Sigmoid colon (tissue), 7 donors: Measurements from ENCODE around the gene DDX17. TPM values are rescaled to one million over a fixed set of nuclear protein-coding genes. Genes with fewer than 3 reads are reported as not detected.

ENCODE experiments used
- DNase-seq: peaks from one replicate; pipeline ENCODE4 v3.0.0-alpha.2; 2019
- H3K27ac ChIP-seq, 4 donors: fragments of 200-600 bp; sonication (generic); one replicate each; pipeline ENCODE4 v1.5.1; 2016 to 2019; ENCODE audit warnings: mild to moderate bottlenecking in 1 of 4
- H3K27me3 ChIP-seq, 3 donors: fragments of 200-600 bp; sonication (generic); one replicate each; pipeline ENCODE4 v1.5.1; 2019; ENCODE audit warnings: mild to moderate bottlenecking in 1 of 3
- H3K36me3 ChIP-seq, 4 donors: fragments of 200-600 bp; sonication (generic); one replicate each; pipeline ENCODE4 v1.5.1; 2016 to 2019
- H3K4me1 ChIP-seq, 4 donors: fragments of 200-600 bp; sonication (generic); one replicate each; pipeline ENCODE4 v1.5.1; 2017 to 2019
- H3K4me3 ChIP-seq, 4 donors: fragments of 200-600 bp; sonication (generic); one replicate each; pipeline ENCODE4 v1.5.1; 2017 to 2019; ENCODE audit warnings: mild to moderate bottlenecking in 2 of 4, moderate library complexity in 1 of 4
- H3K9me3 ChIP-seq, 4 donors: fragments of 200-600 bp in 3 of 4; sonication (generic) in 3 of 4; one replicate each; pipeline versions ENCODE4 v1.5.1 to v1.6.1; 2013 to 2019
- POLR2AphosphoS5 ChIP-seq, 4 donors: sonication (generic); formaldehyde crosslinking; IDR thresholded peaks; one replicate each; pipeline ENCODE4 v1.6.1; 2017; ENCODE audit warnings: antibody characterized with exemption in 4 of 4
- WGBS, 2 donors: extraction: QIAGEN DNeasy Blood & Tissue Kit; methylation state at CpG; one replicate each; pipeline ENCODE4 v1.1.7; 2013; 5-methylcytosine and 5-hydroxymethylcytosine counted together
- intact Hi-C: fragments of 100-400 bp; cut with DNase I; formaldehyde crosslinking; loops from one replicate; pipeline ENCODE4 v1.15.1; 2023
- polyA plus RNA-seq, 3 donors: library from polyadenylated mRNA; stranded (reverse); fragments of 200-250 nt; gene quantifications; one replicate each; pipeline ENCODE4 v1.2.3, GENCODE V29; 2013
- total RNA-seq, 4 donors: library from RNA; depleted of rRNA; stranded (reverse); fragments of >200 nt; gene quantifications; one replicate each; pipeline ENCODE4 v1.1.0, GENCODE V29; 2016
- TF ChIP-seq, protein P1 (sequence below), 4 experiments: fragments of 450-650 bp in 3 of 4; fragments of 200-600 bp in 1 of 4; IDR thresholded peaks; one replicate each; pipeline ENCODE4 v1.5.1; 2016 to 2019; ENCODE audit warnings: antibody characterized with exemption in 4 of 4, mild to moderate bottlenecking in 3 of 4, moderate library complexity in 2 of 4
- donor health status: healthy with polysubstance abuse.
- donor health status: Bipolar disorder and iron deficiency.
- donor health status: healthy.

DDX17 gene
- total and polyA plus RNA-seq, 7 donors = 54.7 to 630 (median 504) TPM

DNA sequence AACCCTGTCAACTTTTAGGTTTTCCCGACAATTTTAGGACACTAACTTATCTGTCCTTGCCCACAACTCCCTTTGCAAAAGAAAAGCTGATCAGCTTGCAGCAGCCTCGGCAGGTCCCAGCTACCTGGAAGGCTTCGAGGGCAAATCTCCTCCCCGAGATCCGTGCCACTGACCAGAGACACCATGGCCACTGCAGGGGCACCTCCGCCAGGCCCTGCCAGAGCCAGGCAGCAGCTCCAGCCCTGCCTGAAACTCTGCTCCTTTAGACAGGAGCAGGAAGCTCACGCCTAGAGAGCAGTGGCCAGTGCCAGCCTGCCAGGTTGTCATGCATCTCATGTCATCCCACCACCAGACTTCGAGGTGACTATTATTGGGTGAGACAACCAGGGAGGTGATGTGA is 72.2 kb downstream of the DDX17 start:
- TF ChIP-seq, protein P1, sequence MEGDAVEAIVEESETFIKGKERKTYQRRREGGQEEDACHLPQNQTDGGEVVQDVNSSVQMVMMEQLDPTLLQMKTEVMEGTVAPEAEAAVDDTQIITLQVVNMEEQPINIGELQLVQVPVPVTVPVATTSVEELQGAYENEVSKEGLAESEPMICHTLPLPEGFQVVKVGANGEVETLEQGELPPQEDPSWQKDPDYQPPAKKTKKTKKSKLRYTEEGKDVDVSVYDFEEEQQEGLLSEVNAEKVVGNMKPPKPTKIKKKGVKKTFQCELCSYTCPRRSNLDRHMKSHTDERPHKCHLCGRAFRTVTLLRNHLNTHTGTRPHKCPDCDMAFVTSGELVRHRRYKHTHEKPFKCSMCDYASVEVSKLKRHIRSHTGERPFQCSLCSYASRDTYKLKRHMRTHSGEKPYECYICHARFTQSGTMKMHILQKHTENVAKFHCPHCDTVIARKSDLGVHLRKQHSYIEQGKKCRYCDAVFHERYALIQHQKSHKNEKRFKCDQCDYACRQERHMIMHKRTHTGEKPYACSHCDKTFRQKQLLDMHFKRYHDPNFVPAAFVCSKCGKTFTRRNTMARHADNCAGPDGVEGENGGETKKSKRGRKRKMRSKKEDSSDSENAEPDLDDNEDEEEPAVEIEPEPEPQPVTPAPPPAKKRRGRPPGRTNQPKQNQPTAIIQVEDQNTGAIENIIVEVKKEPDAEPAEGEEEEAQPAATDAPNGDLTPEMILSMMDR (IDR thresholded peaks at IDR 0.05) = no peak
- TF ChIP-seq POLR2AphosphoS5 (IDR thresholded peaks at IDR 0.05) = no peak
- 64 to 87% methylated on average over 8 of the region's 8 CpGs for WGBS, 2 donors
- Histone ChIP-seq H3K36me3 (no peaks in the 10 kb centered on the region), H3K9me3 (no peaks in the 10 kb centered on the region), H3K27ac (no peak overlapping the region), H3K27me3 (no peaks in the 10 kb centered on the region), H3K4me1 (no peaks in the 10 kb centered on the region), H3K4me3 (no peak overlapping the region)
- intact Hi-C loops = loop anchor here (5.0 kb wide), 1 partner anchor 108 kb away; no protein-coding TSS in a partner anchor
- DNase-seq = no peak

Other genes with a start within 250 kb of the DDX17 start
- 10 to 100 TPM; 42.6 to 96.4 (median 68.1) TPM for gene TMEM184B, start 233.3 kb downstream of the DDX17 start, total RNA-seq
- gene TMEM184B, start 233.3 kb downstream of the DDX17 start, polyA plus RNA-seq = 10 to 100 TPM in 1 of 3 donors, 1 to 10 TPM in 2; 7.2 to 34.3 (median 8.1) TPM
- gene CSNK1E, start 188.9 kb downstream of the DDX17 start, total RNA-seq = 100 to 1,000 TPM in 1 of 4 donors, 10 to 100 TPM in 3; 60.6 to 116 (median 73.3) TPM
- 10 to 100 TPM; 33.6 to 82.8 (median 35.1) TPM for gene CSNK1E, start 188.9 kb downstream of the DDX17 start, polyA plus RNA-seq
- not detected for gene KCNJ4, start 51.1 kb downstream of the DDX17 start, total RNA-seq
- under 1 TPM in 1 of 3 donors, not detected in 2; 0.03 TPM for gene KCNJ4, start 51.1 kb downstream of the DDX17 start, polyA plus RNA-seq
- gene KDELR3, start 38.2 kb downstream of the DDX17 start, total RNA-seq = 1 to 10 TPM; 2.5 to 5.5 (median 2.9) TPM
- 10 to 100 TPM in 2 of 3 donors, 1 to 10 TPM in 1; 7.4 to 14.3 (median 10.2) TPM for gene KDELR3, start 38.2 kb downstream of the DDX17 start, polyA plus RNA-seq
- 10 to 100 TPM in 1 of 4 donors, 1 to 10 TPM in 2, under 1 TPM in 1; 0.68 to 43.3 (median 3.8) TPM for gene DMC1, start 63.9 kb upstream of the DDX17 start, total RNA-seq
- gene DMC1, start 63.9 kb upstream of the DDX17 start, polyA plus RNA-seq = 10 to 100 TPM in 1 of 3 donors, under 1 TPM in 1, not detected in 1; 0.93 to 18.0 TPM
- gene FAM227A, start 150.1 kb upstream of the DDX17 start, total RNA-seq = 1 to 10 TPM in 1 of 4 donors, under 1 TPM in 3; 0.55 to 3.2 (median 0.80) TPM
- gene FAM227A, start 150.1 kb upstream of the DDX17 start, polyA plus RNA-seq = under 1 TPM in 2 of 3 donors, not detected in 1; 0.23 to 0.41 TPM
- 10 to 100 TPM; 23.6 to 47.8 (median 39.3) TPM for gene CBY1, start 150.3 kb upstream of the DDX17 start, total RNA-seq
- gene CBY1, start 150.3 kb upstream of the DDX17 start, polyA plus RNA-seq = 10 to 100 TPM; 33.6 to 35.6 (median 34.7) TPM
- 10 to 100 TPM; 37.7 to 50.2 (median 40.5) TPM for gene TOMM22, start 175.6 kb upstream of the DDX17 start, total RNA-seq
- gene TOMM22, start 175.6 kb upstream of the DDX17 start, polyA plus RNA-seq = 10 to 100 TPM; 56.9 to 65.2 (median 64.3) TPM
- 10 to 100 TPM; 34.9 to 46.0 (median 36.8) TPM for gene JOSD1, start 194.6 kb upstream of the DDX17 start, total RNA-seq
- 10 to 100 TPM; 57.6 to 94.6 (median 74.5) TPM for gene JOSD1, start 194.6 kb upstream of the DDX17 start, polyA plus RNA-seq
- gene GTPBP1, start 199.6 kb upstream of the DDX17 start, total RNA-seq = 10 to 100 TPM; 23.5 to 46.2 (median 31.0) TPM
- 10 to 100 TPM; 15.0 to 59.1 (median 21.0) TPM for gene GTPBP1, start 199.6 kb upstream of the DDX17 start, polyA plus RNA-seq
- gene SUN2, start 249.7 kb upstream of the DDX17 start, total RNA-seq = 100 to 1,000 TPM; 255 to 319 (median 281) TPM
- 100 to 1,000 TPM in 1 of 3 donors, 10 to 100 TPM in 1, 1 to 10 TPM in 1; 9.2 to 132 (median 19.2) TPM for gene SUN2, start 249.7 kb upstream of the DDX17 start, polyA plus RNA-seq